ENCODE data around the gene BDKRB2.

BDKRB2 gene

DNA sequence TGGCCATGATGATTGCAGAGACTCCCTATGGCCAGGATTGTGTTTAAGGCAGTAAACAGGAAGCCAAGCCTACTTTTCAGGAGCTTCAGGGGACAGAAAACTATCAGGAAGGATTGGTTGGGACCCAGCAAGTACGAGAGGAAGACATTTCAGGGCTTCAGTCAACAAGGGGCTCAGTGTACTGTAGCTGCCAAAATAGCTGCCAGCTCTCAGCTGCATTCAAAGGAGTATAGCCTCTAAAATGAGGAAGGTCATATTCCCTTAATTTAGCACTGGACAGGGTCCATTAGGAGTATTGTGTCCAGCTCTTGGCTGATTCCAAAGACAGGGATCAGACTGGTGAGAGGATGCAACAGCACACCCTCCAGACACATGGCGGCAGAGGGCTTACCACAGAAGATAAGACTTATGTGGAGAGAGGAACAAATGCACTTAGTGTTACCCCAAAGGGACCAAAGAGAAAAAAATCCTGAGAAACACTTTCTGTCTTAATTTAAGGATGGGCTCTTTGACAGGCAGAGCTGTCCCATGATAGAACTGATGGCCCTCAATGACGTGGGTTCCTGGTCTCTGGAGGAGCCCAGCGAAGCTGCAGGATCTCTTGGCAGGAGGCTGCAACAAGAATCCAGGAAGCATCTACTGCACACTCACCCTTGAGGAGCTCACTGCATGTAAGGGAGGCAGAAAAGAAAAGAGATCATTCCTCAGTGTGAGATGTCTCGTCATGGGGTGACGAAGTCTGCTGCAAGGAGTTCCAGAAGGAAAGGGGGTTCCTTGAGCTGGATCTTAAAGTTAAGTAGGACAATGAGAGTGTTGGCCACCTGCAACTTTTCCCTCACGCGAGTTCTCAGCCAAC, 66.2 kb downstream of the BDKRB2 start:
- Histone ChIP-seq H3K9ac (ENCODE audit: low read length) (no peak overlapping the region), H3K4me2 (ENCODE audit: low read length) (no peak overlapping the region), H3K79me2 (ENCODE audit: low read length) (no peaks in the 10 kb centered on the region), H3K27me3 (ENCODE audit: low read depth, low read length) (no peaks in the 10 kb centered on the region), H3K4me1 (ENCODE audit: low read length) (no peaks in the 10 kb centered on the region), H3K9me3 (ENCODE audit: insufficient read depth, low read length) (no peaks in the 10 kb centered on the region), H2AFZ (ENCODE audit: low read depth, low read length) (no peak overlapping the region), H3K27ac (ENCODE audit: low read length) (no peak overlapping the region), H3K4me3 (ENCODE audit: low read length) (no peak overlapping the region), H3K36me3 (replicated peaks; ENCODE audit: low read depth, low read length) (no peaks in the 10 kb centered on the region), H4K20me1 (ENCODE audit: insufficient read depth, low read length) (no peaks in the 10 kb centered on the region)
- no peak for TF ChIP-seq EZH2phosphoT487 (IDR thresholded peaks at IDR 0.05; ENCODE audit: low read depth)
- TF ChIP-seq, protein P1, sequence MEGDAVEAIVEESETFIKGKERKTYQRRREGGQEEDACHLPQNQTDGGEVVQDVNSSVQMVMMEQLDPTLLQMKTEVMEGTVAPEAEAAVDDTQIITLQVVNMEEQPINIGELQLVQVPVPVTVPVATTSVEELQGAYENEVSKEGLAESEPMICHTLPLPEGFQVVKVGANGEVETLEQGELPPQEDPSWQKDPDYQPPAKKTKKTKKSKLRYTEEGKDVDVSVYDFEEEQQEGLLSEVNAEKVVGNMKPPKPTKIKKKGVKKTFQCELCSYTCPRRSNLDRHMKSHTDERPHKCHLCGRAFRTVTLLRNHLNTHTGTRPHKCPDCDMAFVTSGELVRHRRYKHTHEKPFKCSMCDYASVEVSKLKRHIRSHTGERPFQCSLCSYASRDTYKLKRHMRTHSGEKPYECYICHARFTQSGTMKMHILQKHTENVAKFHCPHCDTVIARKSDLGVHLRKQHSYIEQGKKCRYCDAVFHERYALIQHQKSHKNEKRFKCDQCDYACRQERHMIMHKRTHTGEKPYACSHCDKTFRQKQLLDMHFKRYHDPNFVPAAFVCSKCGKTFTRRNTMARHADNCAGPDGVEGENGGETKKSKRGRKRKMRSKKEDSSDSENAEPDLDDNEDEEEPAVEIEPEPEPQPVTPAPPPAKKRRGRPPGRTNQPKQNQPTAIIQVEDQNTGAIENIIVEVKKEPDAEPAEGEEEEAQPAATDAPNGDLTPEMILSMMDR (IDR thresholded peaks at IDR 0.05; ENCODE audit: low read depth, low read length): no peak

DNA sequence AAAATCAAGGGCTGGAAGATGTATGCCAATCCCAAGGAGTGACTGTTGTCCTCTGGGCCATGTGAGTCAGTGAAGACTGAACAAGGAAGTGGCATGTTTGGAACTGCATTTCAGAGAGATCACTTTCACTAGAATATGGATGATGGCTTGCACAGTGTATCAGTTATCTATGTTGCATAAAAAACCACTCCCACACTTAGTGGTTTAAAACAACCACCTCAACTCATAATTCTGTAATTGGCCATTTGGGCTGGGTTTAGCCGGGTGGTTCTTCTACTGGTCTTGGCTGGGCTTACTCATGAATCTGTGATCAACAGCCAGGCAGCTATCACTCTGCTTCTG, 66.8 kb downstream of the BDKRB2 start:
- Histone ChIP-seq H3K4me3 (ENCODE audit: low read length) (no peak overlapping the region), H3K27me3 (ENCODE audit: low read depth, low read length) (no peaks in the 10 kb centered on the region), H3K27ac (ENCODE audit: low read length) (no peak overlapping the region), H3K9ac (ENCODE audit: low read length) (no peak overlapping the region), H3K9me3 (ENCODE audit: insufficient read depth, low read length) (no peaks in the 10 kb centered on the region), H3K4me1 (ENCODE audit: low read length) (no peaks in the 10 kb centered on the region), H3K4me2 (ENCODE audit: low read length) (no peak overlapping the region), H3K36me3 (replicated peaks; ENCODE audit: low read depth, low read length) (no peaks in the 10 kb centered on the region), H2AFZ (ENCODE audit: low read depth, low read length) (no peak overlapping the region), H3K79me2 (ENCODE audit: low read length) (no peaks in the 10 kb centered on the region), H4K20me1 (ENCODE audit: insufficient read depth, low read length) (no peaks in the 10 kb centered on the region)
- TF ChIP-seq, protein P1 (IDR thresholded peaks at IDR 0.05; ENCODE audit: low read depth, low read length): no peak
- TF ChIP-seq EZH2phosphoT487 (IDR thresholded peaks at IDR 0.05; ENCODE audit: low read depth): no peak

DNA sequence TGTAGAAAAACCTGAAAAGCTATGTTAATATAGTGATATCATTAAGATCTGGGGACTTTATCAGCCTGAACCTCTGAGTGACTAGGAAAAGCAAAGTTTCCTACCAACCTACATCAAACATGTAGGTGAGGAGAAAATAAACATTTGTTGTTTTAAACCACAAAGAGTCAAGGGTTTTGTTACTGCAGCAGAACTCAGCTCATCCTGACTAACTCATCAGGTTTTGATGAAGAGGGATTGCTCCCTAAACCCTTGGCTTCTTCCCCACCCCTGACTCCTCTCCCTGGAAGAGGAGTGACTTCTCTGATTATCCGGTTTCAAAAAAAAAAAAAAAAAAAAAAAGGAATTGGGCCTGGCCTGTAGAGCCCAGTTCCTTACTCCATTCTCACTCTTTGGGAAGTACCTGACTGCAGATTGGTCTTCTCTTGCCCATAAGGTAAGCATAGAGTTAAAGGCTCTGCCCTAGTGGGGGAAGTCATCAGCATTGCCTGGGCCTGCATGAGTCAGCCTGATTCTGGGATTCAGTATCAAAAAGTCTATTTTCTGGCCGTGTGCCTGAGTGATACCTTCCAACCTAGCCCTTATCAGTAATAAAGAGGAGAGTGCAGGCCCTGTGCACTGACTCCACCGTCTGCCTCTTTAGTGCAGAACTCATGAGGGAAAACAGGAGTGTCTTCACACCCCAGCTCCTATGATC, 68.3 kb downstream of the BDKRB2 start:
- TF ChIP-seq, protein P1 (IDR thresholded peaks at IDR 0.05; ENCODE audit: low read depth, low read length): no peak
- no peak for TF ChIP-seq EZH2phosphoT487 (IDR thresholded peaks at IDR 0.05; ENCODE audit: low read depth)
- 0 out of 2 replicates have a peak, but pooled peaks cover 5% of the 10 kb centered on the region for H3K9me3 ChIP-seq (ENCODE audit: insufficient read depth, low read length)
- no peaks in the 10 kb centered on the region for H3K4me1 ChIP-seq (ENCODE audit: low read length)
- H3K36me3 ChIP-seq (replicated peaks; ENCODE audit: low read depth, low read length): peaks cover 4% of the 10 kb centered on the region
- H3K9ac ChIP-seq (ENCODE audit: low read length): no peak overlapping the region
- no peak overlapping the region for H3K27ac ChIP-seq (ENCODE audit: low read length)
- H3K79me2 ChIP-seq (ENCODE audit: low read length): no peaks in the 10 kb centered on the region
- no peak overlapping the region for H3K4me3 ChIP-seq (ENCODE audit: low read length)
- H2AFZ ChIP-seq (ENCODE audit: low read depth, low read length): no peak overlapping the region
- no peak overlapping the region for H3K4me2 ChIP-seq (ENCODE audit: low read length)
- no peaks in the 10 kb centered on the region for H4K20me1 ChIP-seq (ENCODE audit: insufficient read depth, low read length)
- H3K27me3 ChIP-seq (ENCODE audit: low read depth, low read length): no peaks in the 10 kb centered on the region

DNA sequence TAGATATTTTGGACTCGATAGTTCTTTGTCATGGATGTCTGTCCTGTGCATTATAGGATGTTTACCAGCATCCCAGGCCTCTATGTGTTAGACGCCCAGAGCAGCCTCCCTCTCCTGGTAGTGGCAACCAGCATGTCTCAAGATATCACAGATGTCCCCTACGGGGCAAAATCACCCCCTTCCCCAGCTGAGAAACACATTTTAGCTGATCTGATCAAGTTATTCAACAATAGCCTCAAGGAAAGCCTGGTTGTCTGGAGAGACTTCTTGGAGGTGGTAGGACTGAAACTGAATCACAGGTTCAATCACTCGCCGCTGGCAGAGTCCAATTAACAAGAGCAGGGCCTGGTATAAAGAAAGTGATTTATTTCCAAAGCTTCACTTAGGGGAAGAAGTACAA, 69.0 kb downstream of the BDKRB2 start:
- Histone ChIP-seq H3K4me1 (ENCODE audit: low read length) (no peaks in the 10 kb centered on the region), H3K36me3 (replicated peaks; ENCODE audit: low read depth, low read length) (peaks cover 7% of the 10 kb centered on the region), H3K79me2 (ENCODE audit: low read length) (no peaks in the 10 kb centered on the region), H3K27me3 (ENCODE audit: low read depth, low read length) (no peaks in the 10 kb centered on the region), H3K9me3 (ENCODE audit: insufficient read depth, low read length) (0 out of 2 replicates have a peak, but pooled peaks cover 9% of the 10 kb centered on the region), H3K4me2 (ENCODE audit: low read length) (no peak overlapping the region), H4K20me1 (ENCODE audit: insufficient read depth, low read length) (no peaks in the 10 kb centered on the region), H3K4me3 (ENCODE audit: low read length) (no peak overlapping the region), H2AFZ (ENCODE audit: low read depth, low read length) (no peak overlapping the region), H3K9ac (ENCODE audit: low read length) (no peak overlapping the region), H3K27ac (ENCODE audit: low read length) (no peak overlapping the region)
- no peak for TF ChIP-seq EZH2phosphoT487 (IDR thresholded peaks at IDR 0.05; ENCODE audit: low read depth)
- TF ChIP-seq, protein P1 (IDR thresholded peaks at IDR 0.05; ENCODE audit: low read depth, low read length): no peak

Data from OCI-LY3 (cell line).